Stimulated activated CD8-positive, alpha-beta memory T cell treated with anti-CD3 and anti-CD28 coated beads, Interleukin-4, amount 100 ng/mL, for 1 hour (primary cell): ENCODE measurements around the gene HRH1.

Source experiments
- DNase-seq, 2 donors: peaks; one replicate each; pipeline ENCODE4 v3.0.0-alpha.2; 2020; ENCODE audit warnings: low read depth in 2 of 2, low spot score in 1 of 2

HRH1 gene

DNA sequence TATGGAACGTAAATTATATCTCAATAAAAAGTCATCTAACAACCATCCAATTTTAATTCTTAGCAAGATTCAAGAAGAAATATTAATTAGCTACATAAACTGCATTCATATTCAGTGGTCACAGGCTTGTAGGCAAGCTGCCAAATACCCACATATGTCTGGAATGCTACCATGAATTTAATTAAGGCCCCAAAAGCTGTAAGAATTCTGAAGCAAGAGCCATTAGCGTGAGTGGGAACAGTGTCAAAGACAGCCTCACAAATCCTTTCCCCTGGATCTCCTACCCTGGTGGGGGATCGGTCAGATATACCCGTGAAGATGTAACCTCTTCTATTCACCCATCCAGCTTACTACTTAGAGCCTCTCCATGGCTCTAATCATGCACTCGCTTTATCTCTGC is 157.9 kb downstream of the HRH1 start:
- no peak for DNase-seq
